ENCODE results near the gene VPS72. TPM values are rescaled to one million over a fixed set of nuclear protein-coding genes. Genes with fewer than 3 reads are reported as not detected.

VPS72 gene
- total and polyA plus RNA-seq, 2 of the 13 experiments (the other 11 are each of a cell fraction or from before 2014, with no cell fraction given) = 33.7 to 34.5 TPM

DNA sequence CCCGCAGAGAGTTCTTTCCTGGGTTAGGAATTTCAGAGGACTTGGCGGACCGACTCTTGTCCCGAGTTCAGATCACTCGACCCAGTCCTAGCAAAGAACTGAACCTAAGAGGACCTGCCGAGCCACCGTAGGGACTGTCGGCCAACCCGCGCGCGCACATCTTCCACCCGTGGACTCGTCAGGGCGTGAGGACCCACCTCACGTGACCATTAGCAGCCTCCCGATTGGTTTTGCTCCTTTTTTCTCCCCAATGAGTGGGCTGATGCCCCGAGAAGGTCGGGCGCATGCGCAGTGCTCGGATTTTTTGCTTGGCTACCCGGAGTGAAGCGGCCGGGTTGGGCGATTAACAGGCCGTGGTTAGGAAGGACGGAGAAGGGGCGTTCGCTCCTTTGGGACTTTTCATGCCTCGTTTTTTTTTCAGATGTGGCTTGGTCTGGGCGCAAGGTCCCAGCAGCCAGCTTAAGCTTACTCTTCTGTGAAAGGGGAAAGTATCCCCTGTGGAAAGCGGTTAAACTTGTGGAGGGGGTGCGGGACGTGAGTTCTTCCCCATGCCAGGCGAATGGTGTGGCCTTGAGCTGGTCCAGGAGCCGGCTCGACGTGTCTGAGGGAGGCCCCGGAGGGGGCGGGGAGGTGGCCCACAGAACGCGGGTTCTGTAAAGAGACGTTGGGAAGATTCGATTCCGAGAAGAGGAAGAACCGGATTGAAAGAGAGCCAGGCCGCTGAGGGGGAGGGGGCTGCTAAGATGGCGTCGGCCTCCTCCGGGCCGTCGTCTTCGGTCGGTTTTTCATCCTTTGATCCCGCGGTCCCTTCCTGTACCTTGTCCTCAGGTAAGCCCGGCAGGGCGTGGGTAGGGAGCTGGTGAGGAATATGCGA is 8.5 kb upstream of the VPS72 start, which contains the start of gene PIP5K1A (continued):
- TF ChIP-seq, protein P1, sequence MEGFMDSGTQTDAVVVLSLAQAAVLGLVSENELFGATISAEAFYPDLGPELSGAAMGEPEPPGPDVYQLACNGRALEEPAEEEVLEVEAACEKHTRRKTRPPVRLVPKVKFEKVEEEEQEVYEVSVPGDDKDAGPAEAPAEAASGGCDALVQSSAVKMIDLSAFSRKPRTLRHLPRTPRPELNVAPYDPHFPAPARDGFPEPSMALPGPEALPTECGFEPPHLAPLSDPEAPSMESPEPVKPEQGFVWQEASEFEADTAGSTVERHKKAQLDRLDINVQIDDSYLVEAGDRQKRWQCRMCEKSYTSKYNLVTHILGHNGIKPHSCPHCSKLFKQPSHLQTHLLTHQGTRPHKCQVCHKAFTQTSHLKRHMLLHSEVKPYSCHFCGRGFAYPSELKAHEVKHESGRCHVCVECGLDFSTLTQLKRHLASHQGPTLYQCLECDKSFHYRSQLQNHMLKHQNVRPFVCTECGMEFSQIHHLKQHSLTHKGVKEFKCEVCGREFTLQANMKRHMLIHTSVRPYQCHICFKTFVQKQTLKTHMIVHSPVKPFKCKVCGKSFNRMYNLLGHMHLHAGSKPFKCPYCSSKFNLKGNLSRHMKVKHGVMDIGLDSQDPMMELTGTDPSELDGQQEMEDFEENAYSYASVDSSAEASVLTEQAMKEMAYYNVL (CRISPR knock-in tag; IDR thresholded peaks at IDR 0.05; ENCODE audit: borderline replicate concordance) = no peak; the same call in 1 of the 2 replicates
- TF ChIP-seq HNF4G (IDR thresholded peaks at IDR 0.05; ENCODE audit: borderline replicate concordance, low read depth, low read length) (0 out of 2 replicates have a peak, but pooled peaks have one; percentile 4), HNF4G (CRISPR knock-in tag; IDR thresholded peaks at IDR 0.05; ENCODE audit: borderline replicate concordance, low read depth) (no peak), ZBTB7B (CRISPR knock-in tag; IDR thresholded peaks at IDR 0.05) (no peak), NONO (IDR thresholded peaks at IDR 0.05) (no peak), NONO (CRISPR knock-in tag; conservative IDR thresholded peaks at IDR 0.05) (peak; percentile 67), CCAR2 (optimal IDR thresholded peaks at IDR 0.05; ENCODE audit: low read depth, low read length) (no peak), ZSCAN20 (CRISPR knock-in tag; IDR thresholded peaks at IDR 0.05; ENCODE audit: borderline replicate concordance) (peak; percentile 8; the same call in 1 of the 2 replicates), BORCS8-MEF2B (CRISPR knock-in tag; IDR thresholded peaks at IDR 0.05) (0 out of 2 replicates have a peak, but pooled peaks have one; percentile 40), ZNF224 (CRISPR knock-in tag; IDR thresholded peaks at IDR 0.05) (no peak), ZNF790 (CRISPR knock-in tag; IDR thresholded peaks at IDR 0.05; ENCODE audit: borderline replicate concordance) (peak; percentile 93; the same call in 1 of the 2 replicates), SP140L (CRISPR knock-in tag; IDR thresholded peaks at IDR 0.05; ENCODE audit: borderline replicate concordance) (0 out of 2 replicates have a peak, but pooled peaks have one; percentile 20), TSC22D2 (CRISPR knock-in tag; IDR thresholded peaks at IDR 0.05; ENCODE audit: borderline replicate concordance) (no peak), ZBTB21 (CRISPR knock-in tag; IDR thresholded peaks at IDR 0.05) (no peak), ZNF484 (CRISPR knock-in tag; IDR thresholded peaks at IDR 0.05; ENCODE audit: borderline replicate concordance, low read depth) (no peak), DPF2 (CRISPR knock-in tag; IDR thresholded peaks at IDR 0.05; ENCODE audit: borderline replicate concordance, low read depth) (no peak), BRCA1 (CRISPR knock-in tag; IDR thresholded peaks at IDR 0.05) (no peak), FOXK2 (IDR thresholded peaks at IDR 0.05) (no peak)
- TF ChIP-seq, protein P2, sequence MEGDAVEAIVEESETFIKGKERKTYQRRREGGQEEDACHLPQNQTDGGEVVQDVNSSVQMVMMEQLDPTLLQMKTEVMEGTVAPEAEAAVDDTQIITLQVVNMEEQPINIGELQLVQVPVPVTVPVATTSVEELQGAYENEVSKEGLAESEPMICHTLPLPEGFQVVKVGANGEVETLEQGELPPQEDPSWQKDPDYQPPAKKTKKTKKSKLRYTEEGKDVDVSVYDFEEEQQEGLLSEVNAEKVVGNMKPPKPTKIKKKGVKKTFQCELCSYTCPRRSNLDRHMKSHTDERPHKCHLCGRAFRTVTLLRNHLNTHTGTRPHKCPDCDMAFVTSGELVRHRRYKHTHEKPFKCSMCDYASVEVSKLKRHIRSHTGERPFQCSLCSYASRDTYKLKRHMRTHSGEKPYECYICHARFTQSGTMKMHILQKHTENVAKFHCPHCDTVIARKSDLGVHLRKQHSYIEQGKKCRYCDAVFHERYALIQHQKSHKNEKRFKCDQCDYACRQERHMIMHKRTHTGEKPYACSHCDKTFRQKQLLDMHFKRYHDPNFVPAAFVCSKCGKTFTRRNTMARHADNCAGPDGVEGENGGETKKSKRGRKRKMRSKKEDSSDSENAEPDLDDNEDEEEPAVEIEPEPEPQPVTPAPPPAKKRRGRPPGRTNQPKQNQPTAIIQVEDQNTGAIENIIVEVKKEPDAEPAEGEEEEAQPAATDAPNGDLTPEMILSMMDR (CRISPR knock-in tag; IDR thresholded peaks at IDR 0.05) = no peak
- TF ChIP-seq, protein P3, sequence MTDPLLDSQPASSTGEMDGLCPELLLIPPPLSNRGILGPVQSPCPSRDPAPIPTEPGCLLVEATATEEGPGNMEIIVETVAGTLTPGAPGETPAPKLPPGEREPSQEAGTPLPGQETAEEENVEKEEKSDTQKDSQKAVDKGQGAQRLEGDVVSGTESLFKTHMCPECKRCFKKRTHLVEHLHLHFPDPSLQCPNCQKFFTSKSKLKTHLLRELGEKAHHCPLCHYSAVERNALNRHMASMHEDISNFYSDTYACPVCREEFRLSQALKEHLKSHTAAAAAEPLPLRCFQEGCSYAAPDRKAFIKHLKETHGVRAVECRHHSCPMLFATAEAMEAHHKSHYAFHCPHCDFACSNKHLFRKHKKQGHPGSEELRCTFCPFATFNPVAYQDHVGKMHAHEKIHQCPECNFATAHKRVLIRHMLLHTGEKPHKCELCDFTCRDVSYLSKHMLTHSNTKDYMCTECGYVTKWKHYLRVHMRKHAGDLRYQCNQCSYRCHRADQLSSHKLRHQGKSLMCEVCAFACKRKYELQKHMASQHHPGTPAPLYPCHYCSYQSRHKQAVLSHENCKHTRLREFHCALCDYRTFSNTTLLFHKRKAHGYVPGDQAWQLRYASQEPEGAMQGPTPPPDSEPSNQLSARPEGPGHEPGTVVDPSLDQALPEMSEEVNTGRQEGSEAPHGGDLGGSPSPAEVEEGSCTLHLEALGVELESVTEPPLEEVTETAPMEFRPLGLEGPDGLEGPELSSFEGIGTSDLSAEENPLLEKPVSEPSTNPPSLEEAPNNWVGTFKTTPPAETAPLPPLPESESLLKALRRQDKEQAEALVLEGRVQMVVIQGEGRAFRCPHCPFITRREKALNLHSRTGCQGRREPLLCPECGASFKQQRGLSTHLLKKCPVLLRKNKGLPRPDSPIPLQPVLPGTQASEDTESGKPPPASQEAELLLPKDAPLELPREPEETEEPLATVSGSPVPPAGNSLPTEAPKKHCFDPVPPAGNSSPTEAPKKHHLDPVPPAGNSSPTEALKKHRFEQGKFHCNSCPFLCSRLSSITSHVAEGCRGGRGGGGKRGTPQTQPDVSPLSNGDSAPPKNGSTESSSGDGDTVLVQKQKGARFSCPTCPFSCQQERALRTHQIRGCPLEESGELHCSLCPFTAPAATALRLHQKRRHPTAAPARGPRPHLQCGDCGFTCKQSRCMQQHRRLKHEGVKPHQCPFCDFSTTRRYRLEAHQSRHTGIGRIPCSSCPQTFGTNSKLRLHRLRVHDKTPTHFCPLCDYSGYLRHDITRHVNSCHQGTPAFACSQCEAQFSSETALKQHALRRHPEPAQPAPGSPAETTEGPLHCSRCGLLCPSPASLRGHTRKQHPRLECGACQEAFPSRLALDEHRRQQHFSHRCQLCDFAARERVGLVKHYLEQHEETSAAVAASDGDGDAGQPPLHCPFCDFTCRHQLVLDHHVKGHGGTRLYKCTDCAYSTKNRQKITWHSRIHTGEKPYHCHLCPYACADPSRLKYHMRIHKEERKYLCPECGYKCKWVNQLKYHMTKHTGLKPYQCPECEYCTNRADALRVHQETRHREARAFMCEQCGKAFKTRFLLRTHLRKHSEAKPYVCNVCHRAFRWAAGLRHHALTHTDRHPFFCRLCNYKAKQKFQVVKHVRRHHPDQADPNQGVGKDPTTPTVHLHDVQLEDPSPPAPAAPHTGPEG (CRISPR knock-in tag; IDR thresholded peaks at IDR 0.05) = peak; percentile 87

Data from HepG2 (cell line).